ENCODE data around the gene ODAD3.

ODAD3 gene

GRCh38 chr19:11373885-11374432, 61.0 kb downstream of the ODAD3 start:
- no peak for DNase-seq

- DNase-seq = peak; percentile 91
These were observed 61.6 kb downstream of the ODAD3 start for GRCh38 chr19:11373166-11373884.

GRCh38 chr19:11370744-11371143, 64.2 kb downstream of the ODAD3 start:
- DNase-seq = no peak

Data from DMS79 treated with DMSO at 0.1 percent for 48 hours (cell line).